HL-60 (cell line): ENCODE data around the gene COL24A1.

Experiments
- CTCF ChIP-seq: IDR thresholded peaks from one replicate; pipeline ENCODE4 v1.5.1; 2011; ENCODE audit warnings: low read length, control low read depth, inconsistent platforms; ENCODE audit not compliant: insufficient read depth
- GABPA ChIP-seq: IDR thresholded peaks from 2 replicates; pipeline ENCODE4 v1.6.1; 2012; ENCODE audit warnings: low read depth
- POLR2AphosphoS5 ChIP-seq: IDR thresholded peaks from 2 replicates; pipeline ENCODE4 v1.6.1; 2012; ENCODE audit warnings: low read depth
- REST ChIP-seq: IDR thresholded peaks from 2 replicates; pipeline ENCODE4 v1.6.1; 2012; ENCODE audit warnings: low read depth; ENCODE audit not compliant: insufficient replicate concordance
- SPI1 ChIP-seq: IDR thresholded peaks from 2 replicates; pipeline ENCODE4 v1.6.1; 2012; ENCODE audit warnings: low read depth, mild to moderate bottlenecking, borderline replicate concordance

GRCh38 chr1:85947186-85947585 is 209.4 kb downstream of the COL24A1 start:
- no peak for TF ChIP-seq CTCF
- TF ChIP-seq POLR2AphosphoS5 = no peak
- TF ChIP-seq REST = no peak
- TF ChIP-seq SPI1 = no peak
- TF ChIP-seq GABPA = no peak
